ENCODE results near the gene COX7A1.
"Not testable (repeated sequence)": the region's sequence is repeated elsewhere in the genome, so short reads cannot be mapped to it uniquely, and the experiment has no call there.

COX7A1 gene

DNA sequence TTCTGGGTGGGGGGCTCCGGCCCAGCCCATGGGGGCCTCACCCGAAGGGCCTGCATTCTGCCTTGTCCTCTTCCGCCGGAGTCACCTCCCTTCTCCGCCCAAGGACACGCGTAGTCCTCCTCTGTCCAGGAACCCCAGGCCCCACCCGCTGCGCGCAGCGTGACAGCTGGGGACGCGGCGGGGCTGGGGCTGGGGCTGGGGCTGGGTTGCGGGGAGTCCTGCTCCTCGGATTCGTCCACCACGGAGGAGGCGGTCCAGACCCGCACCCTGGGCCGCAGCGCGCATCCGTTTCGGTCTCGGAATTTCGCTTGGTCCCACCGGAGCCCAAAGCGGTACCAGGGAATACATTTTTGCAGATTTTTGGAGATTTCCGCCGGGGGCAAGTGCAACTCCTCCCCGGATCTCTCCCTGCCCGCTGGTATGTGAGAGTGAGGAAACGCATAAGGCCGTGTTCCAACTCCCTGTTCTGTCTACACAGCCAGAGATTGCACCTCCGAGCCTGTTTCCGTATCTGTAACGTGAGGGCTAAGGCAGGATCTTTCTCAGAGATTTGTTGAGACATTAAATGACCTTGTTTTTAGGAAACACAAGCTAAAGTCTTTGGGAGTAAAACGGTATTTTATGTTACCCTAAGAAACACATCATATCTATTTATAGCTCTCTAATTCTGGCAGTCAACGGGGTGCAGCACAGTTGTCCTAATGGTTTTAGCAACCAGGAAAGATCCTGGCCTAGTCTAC lies at the start of gene COX7A1:
COX7A1 (minus strand) TSS at position 96 of the 740 bp plus-strand sequence; CDS start at position 56, 40 bp downstream.
- DNase-seq: no peak

DNA sequence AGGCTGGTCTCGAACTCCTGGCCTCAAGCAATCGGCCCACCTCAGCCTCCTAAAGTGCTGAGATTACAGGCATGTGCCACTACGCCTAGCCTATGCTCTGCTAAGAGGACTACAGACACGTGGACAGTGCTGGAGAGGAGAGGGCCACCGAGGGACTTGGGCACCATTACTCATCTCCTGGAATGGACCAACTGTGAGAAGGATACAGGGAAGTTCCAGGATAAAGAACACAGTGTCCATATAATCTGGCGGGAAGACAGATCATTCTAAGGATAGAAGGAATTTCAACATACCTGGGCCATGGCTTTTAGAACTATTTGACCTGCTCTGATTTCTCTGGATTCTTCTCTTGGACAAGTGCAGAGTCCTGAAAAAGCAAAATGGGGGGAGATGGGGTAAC lies 49.4 kb upstream of the COX7A1 start:
- no peak for DNase-seq

- no peak for DNase-seq
Observed at GRCh38 chr19:36198119-36198518, 45.9 kb upstream of the COX7A1 start.

DNA sequence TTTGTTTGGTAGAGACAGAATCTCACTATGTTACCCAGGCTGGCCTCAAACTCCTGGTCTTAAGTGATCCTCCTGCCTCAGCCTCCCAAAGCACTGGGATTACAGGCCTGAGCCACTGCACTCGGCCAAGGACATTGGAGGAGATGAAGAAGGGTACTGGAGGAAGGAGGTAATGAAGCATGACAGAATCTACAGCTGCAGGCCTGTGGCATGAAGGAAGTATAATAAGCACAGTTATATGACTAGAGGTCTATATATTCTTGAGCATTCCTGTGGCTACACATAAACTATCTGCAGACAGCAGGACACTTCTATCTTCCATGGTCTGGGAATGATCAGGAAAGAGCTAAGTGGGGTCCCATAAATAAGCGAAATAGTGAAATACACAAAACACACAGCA lies 44.0 kb upstream of the COX7A1 start:
- DNase-seq: no peak

DNA sequence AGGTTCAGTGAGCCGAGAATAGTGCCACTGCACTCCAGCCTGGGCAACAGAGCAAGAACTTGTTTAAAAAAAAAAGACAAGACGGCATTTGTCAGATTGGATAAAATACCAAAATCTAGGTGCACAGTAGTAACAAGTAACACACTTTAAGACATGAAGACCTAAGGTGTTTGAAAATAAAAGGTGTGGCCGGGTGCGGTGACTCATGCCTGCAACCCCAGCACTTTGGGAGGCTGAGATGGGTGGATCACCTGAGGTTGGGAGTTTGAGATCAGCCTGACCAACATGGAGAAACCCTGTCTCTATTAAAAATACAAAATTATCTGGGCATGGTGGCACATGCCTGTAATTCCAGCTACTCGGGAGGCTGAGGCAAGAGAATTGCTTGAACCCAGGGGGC lies 34.5 kb upstream of the COX7A1 start:
- DNase-seq: not testable (repeated sequence)

DNA sequence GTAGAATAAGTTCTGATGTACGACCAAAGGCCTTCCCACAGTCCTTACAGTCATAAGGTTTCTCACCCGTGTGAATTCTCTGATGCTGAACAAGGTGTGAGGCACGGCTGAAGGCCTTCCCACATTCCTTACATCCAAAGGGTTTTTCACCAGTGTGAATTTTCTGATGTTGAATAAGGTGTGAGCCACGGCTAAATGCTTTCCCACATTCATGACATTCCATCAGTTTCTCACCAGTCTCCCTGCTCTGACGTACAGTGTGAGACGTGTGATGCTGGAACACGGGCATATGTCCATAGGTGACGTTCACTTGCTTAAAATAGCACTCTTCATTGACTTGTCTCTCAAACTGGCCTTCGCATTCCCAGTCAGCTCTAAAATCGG lies 31.0 kb upstream of the COX7A1 start:
- no peak for DNase-seq

GRCh38 chr19:36182612-36183244 lies 30.5 kb upstream of the COX7A1 start:
- no peak for DNase-seq

- not testable (repeated sequence) for DNase-seq
Observed at GRCh38 chr19:36179077-36179476, 26.8 kb upstream of the COX7A1 start.

DNA sequence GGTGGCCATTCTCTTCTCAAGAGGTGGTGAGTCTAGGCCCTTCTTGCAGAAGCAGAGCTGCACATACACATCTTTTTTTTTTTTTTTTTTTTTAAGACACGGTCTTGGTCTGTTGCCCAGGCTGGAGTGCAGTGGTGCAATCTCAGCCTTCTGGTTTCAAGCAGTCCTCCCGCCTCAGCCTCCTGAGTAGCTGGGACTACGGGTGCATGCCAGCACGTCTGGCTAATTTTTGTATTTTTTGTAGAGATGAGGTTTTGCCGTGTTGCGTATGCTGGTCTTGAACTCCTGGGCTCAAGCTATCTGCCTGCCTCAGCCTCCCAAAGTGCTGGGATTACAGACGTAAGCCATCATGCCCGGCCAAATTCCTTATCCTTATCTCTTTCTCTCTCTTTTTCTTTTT lies 21.6 kb upstream of the COX7A1 start:
- not testable (repeated sequence) for DNase-seq

DNA sequence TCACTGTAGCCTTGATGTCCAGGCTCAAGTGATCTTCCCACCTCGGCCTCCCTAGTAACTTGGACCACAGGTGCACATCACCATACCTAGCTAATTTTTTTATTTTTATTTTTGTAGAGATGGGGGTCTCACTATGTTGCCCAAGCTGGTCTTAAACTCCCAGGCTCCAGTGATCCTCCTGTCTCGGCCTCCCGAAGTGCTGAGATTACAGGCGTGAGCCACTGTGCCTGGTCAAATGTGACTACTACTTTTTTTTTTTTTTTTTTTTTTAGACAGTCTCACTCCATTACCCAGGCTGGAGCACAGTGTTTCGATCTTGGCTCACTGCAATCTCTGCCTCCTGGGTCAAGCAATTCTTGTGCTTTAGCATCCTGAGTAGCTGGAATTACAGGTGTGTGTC lies 20.6 kb upstream of the COX7A1 start:
- no peak for DNase-seq

DNA sequence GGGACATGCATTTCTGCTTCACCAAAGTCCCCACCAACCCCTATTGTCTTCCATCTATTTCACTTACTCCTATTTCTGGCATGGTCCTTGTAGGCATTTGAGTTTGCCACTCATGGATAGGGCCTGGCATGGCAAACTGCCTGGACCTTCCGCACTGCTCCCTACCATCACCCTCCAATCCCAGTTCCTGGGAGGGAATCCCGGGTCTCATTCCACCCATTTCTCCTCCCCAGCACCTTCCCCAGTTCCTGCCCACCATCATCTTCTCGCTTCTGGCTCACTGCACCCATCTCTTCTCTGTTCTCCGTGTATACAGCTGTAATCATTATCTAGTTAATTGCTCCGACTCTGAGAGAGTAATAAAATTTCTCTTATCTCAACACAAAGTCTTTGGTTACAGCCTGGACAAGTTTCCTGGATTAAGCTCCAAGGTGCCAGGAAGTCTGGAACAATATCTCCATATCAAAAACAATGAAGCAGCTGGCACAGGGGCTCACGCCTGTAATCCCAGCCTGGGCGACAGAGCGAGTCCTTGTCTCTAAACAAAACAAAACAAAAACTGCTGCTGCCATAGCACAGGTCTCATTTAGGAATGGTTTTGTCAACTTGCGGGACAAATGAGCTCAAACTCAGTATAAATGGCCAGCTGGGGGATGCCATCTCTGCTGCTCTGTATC lies 17.0 kb upstream of the COX7A1 start:
- DNase-seq: no peak

DNA sequence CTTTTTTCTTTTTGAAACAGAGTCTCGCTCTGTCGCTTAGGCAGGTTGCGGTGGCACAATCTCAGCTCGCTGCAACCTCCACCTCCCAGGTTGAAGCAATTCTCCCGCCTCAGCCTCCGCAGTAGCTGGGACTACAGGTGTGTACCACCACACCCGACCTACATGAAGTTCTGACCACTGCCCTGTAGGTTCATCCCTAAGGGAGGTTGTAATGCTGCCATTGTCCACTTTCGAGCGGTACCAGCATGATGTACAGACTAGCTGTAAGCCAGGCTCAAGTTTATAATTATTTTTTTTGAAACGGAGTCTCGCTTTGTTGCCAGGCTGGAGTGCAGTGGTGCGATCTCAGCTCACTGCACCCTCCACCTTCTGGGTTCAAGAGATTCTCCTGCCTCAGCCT lies 11.6 kb upstream of the COX7A1 start:
- no peak for DNase-seq

DNA sequence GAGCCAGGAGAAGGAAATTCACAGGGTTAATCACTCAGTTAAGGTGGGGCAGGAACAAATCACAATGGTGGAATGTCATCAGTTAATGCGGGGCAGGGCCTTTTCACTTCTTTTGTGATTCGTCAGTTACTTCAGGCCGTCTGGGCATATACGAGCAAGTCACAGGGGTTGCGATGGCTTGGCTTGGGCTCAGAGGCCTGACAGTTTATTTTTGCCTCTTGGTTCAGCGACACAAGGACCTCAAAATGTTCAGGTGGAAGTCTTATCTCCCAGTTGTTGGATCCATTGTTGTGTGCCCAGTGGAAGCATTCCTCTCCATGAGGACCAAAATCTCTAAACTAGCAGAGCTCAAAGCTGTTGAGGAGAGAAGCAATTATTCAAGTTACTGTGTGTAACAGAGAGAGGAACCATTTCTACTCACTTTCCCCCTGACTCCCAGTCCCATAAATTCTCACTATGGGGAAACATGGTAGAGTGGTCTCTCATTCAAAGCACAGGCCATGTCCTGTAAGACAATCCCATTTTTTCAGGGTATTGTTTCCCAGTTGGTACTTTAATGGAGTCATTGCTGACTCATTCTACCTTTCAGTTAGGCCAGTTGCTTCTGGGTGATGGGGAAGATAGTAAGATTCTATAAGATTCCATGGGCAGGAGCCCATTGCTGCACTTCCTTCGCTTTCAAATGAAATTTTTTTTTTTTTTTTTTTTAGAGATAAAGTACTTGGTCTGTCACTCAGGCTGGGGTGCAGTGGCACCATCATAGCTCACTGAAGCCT lies 8.8 kb upstream of the COX7A1 start:
- no peak for DNase-seq

- no peak for DNase-seq
Observed at GRCh38 chr19:36153126-36153525, 879 bp upstream of the COX7A1 start.

GRCh38 chr19:36152019-36152351 lies 262 bp downstream of the COX7A1 start:
- no peak for DNase-seq

DNA sequence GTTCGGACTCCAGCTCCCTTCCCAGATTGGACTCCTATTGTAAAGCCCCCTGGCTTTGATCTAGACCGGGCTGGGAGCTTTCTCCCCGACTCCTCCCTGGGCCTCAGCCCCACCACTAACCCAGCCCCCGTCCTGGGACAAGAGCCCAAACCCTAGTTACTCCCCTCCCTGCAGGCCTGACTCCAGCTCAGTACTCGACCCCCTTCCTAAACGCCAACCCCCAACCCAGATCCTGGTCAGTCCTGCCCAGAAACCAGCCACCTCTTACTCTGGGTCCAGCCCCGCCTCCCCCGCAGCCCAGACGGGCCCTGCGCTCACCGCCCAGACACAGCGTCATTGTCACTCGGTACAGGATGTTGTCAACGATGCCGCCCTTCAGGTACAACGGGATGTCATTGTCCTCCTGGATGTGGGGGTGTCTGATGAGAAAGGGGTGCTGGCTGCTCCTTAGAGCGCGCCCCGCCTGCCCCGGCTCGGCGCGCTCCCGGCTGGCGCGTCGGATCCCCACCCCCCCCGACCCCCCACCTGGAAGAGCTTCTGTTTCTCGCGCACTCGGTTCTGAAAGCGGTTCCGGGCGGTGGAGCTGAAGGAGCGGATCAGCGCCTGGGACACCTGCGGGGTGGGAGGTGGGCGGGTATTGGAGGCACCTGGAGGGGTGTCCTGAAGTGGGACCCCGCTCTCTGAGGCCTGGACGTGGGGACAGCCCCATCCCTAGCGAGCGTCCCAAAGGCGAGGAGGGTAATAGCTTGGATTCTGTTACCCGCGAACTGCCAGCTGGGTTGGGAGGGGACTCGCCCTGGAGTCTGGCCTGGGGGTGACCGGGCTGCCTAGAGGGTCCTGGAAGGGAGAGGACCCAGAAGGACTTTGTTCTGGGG lies 866 bp downstream of the COX7A1 start:
- no peak for DNase-seq

DNA sequence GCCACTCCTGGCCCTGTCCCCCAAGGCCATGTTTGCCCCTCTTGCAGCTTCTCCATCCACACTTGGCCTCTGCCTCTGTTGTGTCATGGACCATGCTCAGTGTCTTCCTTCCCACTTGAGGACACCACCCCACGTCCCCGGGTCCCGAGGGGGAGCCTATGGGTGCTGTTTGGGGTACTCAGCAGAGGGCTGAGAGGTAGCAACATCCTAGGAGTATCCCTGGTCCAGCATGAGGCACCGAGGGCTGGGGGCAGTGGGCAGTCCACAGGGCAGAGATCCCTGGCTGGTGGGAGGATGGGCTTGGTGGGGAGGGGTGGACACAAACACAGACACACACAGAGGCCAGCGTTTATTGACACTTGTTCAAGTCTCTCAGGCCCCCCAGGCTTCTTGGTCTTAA lies 1.7 kb downstream of the COX7A1 start:
- no peak for DNase-seq

GRCh38 chr19:36149673-36150406 lies 2.4 kb downstream of the COX7A1 start:
- DNase-seq: no peak

DNA sequence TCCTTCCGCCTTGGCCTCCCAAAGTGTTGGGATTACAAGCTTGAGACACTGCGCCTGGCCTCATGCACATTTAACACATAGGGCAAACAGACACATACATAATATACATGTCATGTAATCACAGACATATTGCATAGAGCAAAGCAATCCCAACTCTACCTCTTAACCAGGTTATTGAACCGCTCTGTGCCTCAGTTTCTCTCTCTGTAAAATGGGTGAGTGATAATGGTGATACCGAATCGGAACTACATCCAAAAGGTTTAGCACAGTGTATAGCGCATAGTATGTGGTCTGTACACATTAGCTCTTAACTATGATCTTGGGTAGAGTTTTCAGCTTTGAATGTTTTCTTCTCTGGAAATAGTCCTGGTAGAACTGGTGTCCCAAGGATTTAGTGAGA lies 7.6 kb downstream of the COX7A1 start:
- no peak for DNase-seq

- no peak for DNase-seq
Observed at GRCh38 chr19:36142496-36142895, 9.8 kb downstream of the COX7A1 start.

DNA sequence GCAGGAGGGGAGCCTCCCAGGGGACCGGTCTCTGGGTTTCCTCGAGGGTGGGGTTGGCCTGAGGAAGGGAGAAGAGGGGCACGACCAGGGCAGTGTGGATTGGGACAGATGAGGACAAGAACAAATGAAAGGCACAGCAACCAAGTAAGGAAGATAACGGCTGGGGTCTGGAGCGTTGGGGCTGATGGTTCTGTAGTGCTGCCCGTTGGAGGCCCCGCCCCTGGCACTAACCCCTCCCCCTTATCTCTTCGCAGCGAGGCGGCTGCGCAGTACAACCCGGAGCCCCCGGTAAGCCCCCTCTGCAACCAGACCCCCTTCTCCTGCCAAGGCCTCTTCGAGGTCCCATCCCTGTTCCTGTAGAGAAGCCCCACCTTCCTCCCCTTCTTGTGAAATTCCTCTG lies 10.2 kb downstream of the COX7A1 start:
- DNase-seq: no peak

Measured in CD4-positive, alpha-beta T cell treated with Interleukin-6 for 4 hours (primary cell).